Measurements from ENCODE around the gene RNF41.

The RNF41 gene

DNA sequence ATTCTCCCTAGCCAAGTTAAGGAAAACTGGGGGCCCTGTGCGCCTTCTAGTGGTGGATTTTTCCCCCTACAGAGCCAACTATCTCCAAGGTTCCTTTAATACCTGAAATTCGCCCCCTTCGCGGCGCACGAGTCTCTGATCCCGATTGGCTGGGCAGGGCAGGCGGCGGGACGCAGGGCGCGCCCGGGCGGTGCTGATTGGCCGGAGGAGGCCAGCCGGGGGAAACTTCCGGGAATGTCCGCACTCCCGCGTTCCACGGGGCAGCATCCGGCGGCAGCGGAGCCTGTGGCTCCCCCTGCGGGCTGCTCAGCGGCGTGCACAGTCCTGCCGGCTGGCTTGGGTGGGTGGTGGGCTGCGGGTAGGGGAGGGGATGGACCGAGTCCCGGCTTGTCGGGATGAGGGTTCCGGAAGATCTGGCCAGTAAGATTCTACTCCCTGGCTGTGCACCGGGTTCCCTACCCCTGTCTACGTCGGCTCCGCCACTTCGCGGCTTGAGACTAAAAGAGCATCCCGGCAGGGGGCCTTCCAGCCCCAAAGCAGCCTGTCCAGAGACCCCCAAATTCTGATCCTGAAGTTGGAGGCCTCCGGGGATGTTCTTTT, 2.5 kb upstream of the RNF41 start, which contains the start of gene NABP2:
Gene NABP2 (plus strand): TSS at position 241 of the 600 bp plus-strand sequence. CDS start 515 bp downstream, outside the sequence.
- peak within 1 kb of the TSS; percentile 85 for H3K4me3 ChIP-seq (ENCODE audit: low read length)
- H3K9me3 ChIP-seq (replicated peaks; ENCODE audit: low read length): no peaks in the 10 kb centered on the region
- no peaks in the 10 kb centered on the region for H3K36me3 ChIP-seq (ENCODE audit: insufficient read depth, low read length)
- no peaks in the 10 kb centered on the region for H3K27me3 ChIP-seq (ENCODE audit: control insufficient read depth, insufficient read depth, low read length)
- H3K9ac ChIP-seq (ENCODE audit: low read depth, low read length): peak within 1 kb of the TSS; percentile 87
- peak within 1 kb of the TSS; percentile 92 for H3K4me2 ChIP-seq (ENCODE audit: low read length)
- peaks cover 26% of the 10 kb centered on the region for H3K4me1 ChIP-seq (ENCODE audit: control insufficient read depth, insufficient read depth, low read length)

DNA sequence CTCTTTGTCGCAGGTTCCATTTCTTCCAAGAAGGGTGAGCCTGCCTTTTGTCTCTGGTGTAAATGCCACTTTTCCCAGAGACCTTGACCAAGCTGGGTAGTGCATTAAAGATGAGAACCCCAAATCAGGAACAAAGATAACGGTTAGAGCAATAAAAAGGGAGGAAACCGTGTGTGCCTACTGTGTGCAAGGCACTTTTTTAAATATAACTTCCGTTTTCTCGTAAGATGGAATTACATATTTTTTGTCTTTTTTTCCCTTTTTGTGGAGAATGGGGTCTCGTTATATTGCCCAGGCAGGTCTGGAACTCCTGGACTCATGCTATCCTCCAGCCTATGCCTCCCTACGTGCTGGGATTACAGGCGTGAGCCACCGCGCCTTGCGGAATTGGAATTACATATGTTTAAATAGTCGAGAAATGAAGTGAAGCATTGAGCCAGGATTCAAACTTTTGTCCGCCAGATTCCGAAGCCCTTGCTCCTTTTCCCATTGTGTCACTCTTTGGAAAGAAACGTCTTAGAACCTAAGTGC, 1.9 kb upstream of the RNF41 start:
- Histone ChIP-seq H3K4me3 (ENCODE audit: low read length) (peak overlapping the region; percentile 63), H3K4me2 (ENCODE audit: low read length) (peak overlapping the region; percentile 78), H3K9me3 (replicated peaks; ENCODE audit: low read length) (no peaks in the 10 kb centered on the region), H3K9ac (ENCODE audit: low read depth, low read length) (peak overlapping the region; percentile 51), H3K27me3 (ENCODE audit: control insufficient read depth, insufficient read depth, low read length) (no peaks in the 10 kb centered on the region), H3K4me1 (ENCODE audit: control insufficient read depth, insufficient read depth, low read length) (peaks cover 26% of the 10 kb centered on the region), H3K36me3 (ENCODE audit: insufficient read depth, low read length) (no peaks in the 10 kb centered on the region)

DNA sequence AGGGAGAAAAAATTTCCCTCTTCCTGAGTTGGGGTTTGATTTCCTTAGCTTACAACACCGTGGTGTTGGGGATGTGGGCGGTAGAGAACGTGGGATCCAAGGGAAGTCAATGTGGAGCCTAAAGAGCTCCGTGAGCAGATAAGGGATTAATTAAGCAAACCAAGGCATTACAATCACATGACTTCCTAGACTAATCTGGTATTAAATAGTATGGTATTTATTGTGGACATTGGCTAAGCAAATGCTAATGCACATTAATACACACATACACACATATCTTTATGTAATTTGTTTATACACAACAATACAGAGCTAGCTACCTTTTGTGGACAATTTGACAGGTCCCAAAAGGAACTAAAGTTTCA, 791 bp upstream of the RNF41 start:
- Histone ChIP-seq H3K4me3 (ENCODE audit: low read length) (peak overlapping the region; percentile 79), H3K4me1 (ENCODE audit: control insufficient read depth, insufficient read depth, low read length) (peaks cover 26% of the 10 kb centered on the region), H3K27me3 (ENCODE audit: control insufficient read depth, insufficient read depth, low read length) (no peaks in the 10 kb centered on the region), H3K9ac (ENCODE audit: low read depth, low read length) (peak overlapping the region; percentile 88), H3K9me3 (replicated peaks; ENCODE audit: low read length) (no peaks in the 10 kb centered on the region), H3K36me3 (ENCODE audit: insufficient read depth, low read length) (no peaks in the 10 kb centered on the region), H3K4me2 (ENCODE audit: low read length) (peak overlapping the region; percentile 85)

DNA sequence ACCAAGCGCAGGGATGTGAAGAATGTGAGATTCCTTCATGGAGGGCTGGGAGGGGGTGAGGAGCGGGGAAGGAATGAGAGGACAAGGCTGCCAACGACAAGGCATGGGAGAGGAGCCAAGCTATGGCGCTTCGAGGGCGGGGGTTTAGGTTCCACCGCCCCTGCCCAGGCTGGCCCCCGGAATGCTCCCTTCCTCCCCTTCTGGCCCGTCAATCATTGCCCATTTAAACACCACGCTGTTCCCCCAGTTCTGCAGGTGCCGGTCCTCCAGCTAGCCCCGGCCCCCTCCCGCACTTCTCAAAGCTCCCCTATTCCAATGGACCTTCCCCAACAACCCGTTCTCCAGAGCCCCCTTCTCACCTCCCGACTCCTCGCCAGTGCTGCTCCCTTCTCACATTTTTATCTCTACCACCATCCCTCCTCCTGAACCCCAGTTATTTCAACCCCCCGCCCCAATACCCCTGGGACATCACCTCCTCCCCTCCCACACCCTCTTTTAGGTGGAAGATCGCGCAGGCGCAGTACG, 428 bp downstream of the RNF41 start:
- Histone ChIP-seq H3K4me1 (ENCODE audit: control insufficient read depth, insufficient read depth, low read length) (peaks cover 26% of the 10 kb centered on the region), H3K36me3 (ENCODE audit: insufficient read depth, low read length) (peaks cover 4% of the 10 kb centered on the region)

DNA sequence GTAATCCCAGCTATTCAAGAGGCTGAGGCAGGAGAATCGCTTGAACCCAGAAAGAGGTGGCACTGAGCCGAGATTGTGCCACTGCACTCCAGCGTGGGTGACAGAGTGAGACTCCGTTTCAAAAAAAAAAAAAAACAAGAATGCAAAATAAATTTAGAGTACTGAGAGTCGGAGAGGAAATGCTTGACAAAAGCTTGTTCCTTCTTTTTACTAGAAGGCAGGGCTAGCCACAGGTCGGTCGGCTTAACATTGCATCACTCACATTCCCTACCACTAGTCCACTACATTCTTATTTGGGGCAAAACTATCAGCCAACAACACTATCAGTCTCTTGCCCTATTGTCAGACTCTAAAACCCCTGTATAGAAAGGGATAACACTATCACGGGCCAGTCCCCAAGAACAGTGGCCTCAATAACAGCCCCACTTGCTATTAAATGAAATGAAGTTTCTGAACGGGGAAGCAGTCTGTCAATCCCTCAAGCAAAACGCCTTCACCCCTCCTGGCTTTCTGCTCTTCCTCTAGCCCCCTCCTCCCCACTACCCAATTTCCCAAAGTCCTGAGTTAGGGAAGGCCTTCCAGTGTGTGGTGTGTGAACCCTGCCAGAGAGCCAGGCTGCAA, 1.0 kb downstream of the RNF41 start:
- Histone ChIP-seq H3K4me2 (ENCODE audit: low read length) (peak overlapping the region; percentile 85), H3K9me3 (replicated peaks; ENCODE audit: low read length) (no peaks in the 10 kb centered on the region), H3K9ac (ENCODE audit: low read depth, low read length) (peak overlapping the region; percentile 88), H3K4me3 (ENCODE audit: low read length) (peak overlapping the region; percentile 79), H3K36me3 (ENCODE audit: insufficient read depth, low read length) (peaks cover 8% of the 10 kb centered on the region), H3K27me3 (ENCODE audit: control insufficient read depth, insufficient read depth, low read length) (no peaks in the 10 kb centered on the region), H3K4me1 (ENCODE audit: control insufficient read depth, insufficient read depth, low read length) (peaks cover 26% of the 10 kb centered on the region)

More for the DNA sequence above, 428 bp downstream of the RNF41 start:
- Histone ChIP-seq H3K4me2 (ENCODE audit: low read length) (peak overlapping the region; percentile 85), H3K4me3 (ENCODE audit: low read length) (peak overlapping the region; percentile 79), H3K9ac (ENCODE audit: low read depth, low read length) (peak overlapping the region; percentile 88), H3K9me3 (replicated peaks; ENCODE audit: low read length) (no peaks in the 10 kb centered on the region), H3K27me3 (ENCODE audit: control insufficient read depth, insufficient read depth, low read length) (no peaks in the 10 kb centered on the region)

DNA sequence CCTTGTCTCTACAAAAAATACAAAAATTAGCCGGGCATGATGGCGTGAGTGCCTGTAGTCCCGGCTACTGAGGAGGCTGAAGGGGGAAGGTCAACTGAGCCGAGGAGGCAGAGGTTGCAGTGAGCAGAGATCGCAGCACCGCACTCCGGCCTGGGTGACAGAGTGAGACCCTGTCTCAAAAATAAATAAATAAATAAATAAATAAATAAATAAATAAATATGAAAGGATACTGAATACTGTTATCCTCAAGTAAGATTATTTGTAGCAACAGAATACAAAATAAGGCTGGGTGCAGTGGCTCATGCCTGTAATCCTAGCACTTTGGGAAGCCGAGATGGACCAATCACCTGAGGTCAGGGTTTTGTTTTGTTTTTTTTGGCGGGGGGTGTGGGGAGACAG, 1.9 kb downstream of the RNF41 start:
- Histone ChIP-seq H3K4me3 (ENCODE audit: low read length) (no peak overlapping the region), H3K9ac (ENCODE audit: low read depth, low read length) (no peak overlapping the region)

DNA sequence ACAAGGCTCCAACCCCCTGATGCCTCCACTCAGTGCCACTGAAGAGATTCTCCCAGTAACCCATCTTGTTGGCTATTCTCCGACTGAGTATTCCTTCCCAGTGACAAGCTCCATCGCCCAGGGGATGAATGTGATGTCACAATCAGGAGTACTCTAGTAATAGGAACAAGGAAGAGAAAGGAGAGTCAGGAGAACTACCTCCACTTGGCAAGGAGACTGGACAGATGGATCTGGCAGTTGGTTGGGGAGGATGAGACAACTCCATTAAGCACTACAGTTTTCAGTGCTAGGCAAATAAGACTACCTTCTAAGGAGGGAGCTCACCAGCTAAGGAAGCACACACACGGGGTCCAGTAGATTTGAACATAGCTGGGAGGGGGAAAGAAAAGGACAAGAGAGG, 5.3 kb downstream of the RNF41 start:
- H3K4me1 ChIP-seq (ENCODE audit: control insufficient read depth, insufficient read depth, low read length): peaks cover 3% of the 10 kb centered on the region
- no peak overlapping the region for H3K4me3 ChIP-seq (ENCODE audit: low read length)
- H3K36me3 ChIP-seq (ENCODE audit: insufficient read depth, low read length): peaks cover 39% of the 10 kb centered on the region
- H3K9ac ChIP-seq (ENCODE audit: low read depth, low read length): no peak overlapping the region
- no peak overlapping the region for H3K4me2 ChIP-seq (ENCODE audit: low read length)
- no peaks in the 10 kb centered on the region for H3K9me3 ChIP-seq (replicated peaks; ENCODE audit: low read length)
- H3K27me3 ChIP-seq (ENCODE audit: control insufficient read depth, insufficient read depth, low read length): no peaks in the 10 kb centered on the region

More for the DNA sequence above, 1.9 kb downstream of the RNF41 start:
- Histone ChIP-seq H3K36me3 (ENCODE audit: insufficient read depth, low read length) (peaks cover 13% of the 10 kb centered on the region), H3K4me2 (ENCODE audit: low read length) (peak overlapping the region; percentile 38), H3K4me1 (ENCODE audit: control insufficient read depth, insufficient read depth, low read length) (peaks cover 20% of the 10 kb centered on the region), H3K27me3 (ENCODE audit: control insufficient read depth, insufficient read depth, low read length) (no peaks in the 10 kb centered on the region), H3K9me3 (replicated peaks; ENCODE audit: low read length) (no peaks in the 10 kb centered on the region)

DNA sequence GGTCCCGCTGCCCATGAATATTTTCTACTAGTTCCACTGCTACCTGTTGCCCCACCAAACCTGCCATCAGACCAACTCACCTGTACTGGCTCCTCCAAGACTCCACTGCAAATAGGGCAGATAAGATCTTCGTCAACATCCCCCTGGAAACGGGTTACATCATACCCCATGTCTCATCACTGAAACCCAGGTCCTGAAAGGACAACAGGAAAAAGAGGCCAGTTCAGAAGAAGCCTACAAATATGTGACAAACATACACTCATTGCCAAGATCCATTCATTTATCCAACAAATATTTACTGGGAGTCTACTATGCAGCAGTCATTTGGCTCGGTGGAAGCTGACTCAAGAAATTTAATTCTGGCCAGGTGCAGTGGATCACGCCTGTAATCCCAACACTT, 7.8 kb downstream of the RNF41 start:
- Histone ChIP-seq H3K4me2 (ENCODE audit: low read length) (no peak overlapping the region), H3K36me3 (ENCODE audit: insufficient read depth, low read length) (peaks cover 53% of the 10 kb centered on the region), H3K4me1 (ENCODE audit: control insufficient read depth, insufficient read depth, low read length) (no peaks in the 10 kb centered on the region), H3K9ac (ENCODE audit: low read depth, low read length) (no peak overlapping the region), H3K4me3 (ENCODE audit: low read length) (no peak overlapping the region), H3K9me3 (replicated peaks; ENCODE audit: low read length) (no peaks in the 10 kb centered on the region), H3K27me3 (ENCODE audit: control insufficient read depth, insufficient read depth, low read length) (no peaks in the 10 kb centered on the region)

DNA sequence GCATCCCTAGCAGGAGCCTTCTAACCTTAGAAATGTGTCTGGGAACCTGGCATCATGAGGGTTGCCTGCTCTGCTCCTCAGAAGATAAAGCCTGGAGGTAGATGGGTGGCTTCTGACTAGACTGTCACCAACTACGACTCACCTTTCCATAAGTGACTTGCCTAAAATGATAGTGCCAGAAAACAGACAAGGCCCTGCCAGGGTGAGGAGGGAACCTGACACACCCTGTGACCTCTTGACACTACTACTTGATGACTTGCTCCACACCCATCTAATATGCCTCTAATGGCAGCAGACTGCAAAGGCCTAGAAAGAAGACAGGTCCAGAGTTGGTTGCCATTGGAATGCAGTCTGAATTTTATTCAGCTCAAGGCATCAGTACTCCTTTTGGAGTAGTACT, 9.4 kb downstream of the RNF41 start:
- H3K4me3 ChIP-seq (ENCODE audit: low read length): no peak overlapping the region
- H3K27me3 ChIP-seq (ENCODE audit: control insufficient read depth, insufficient read depth, low read length): no peaks in the 10 kb centered on the region
- H3K9ac ChIP-seq (ENCODE audit: low read depth, low read length): no peak overlapping the region
- peaks cover 63% of the 10 kb centered on the region for H3K36me3 ChIP-seq (ENCODE audit: insufficient read depth, low read length)
- no peak overlapping the region for H3K4me2 ChIP-seq (ENCODE audit: low read length)
- H3K4me1 ChIP-seq (ENCODE audit: control insufficient read depth, insufficient read depth, low read length): peaks cover 2% of the 10 kb centered on the region
- no peaks in the 10 kb centered on the region for H3K9me3 ChIP-seq (replicated peaks; ENCODE audit: low read length)

DNA sequence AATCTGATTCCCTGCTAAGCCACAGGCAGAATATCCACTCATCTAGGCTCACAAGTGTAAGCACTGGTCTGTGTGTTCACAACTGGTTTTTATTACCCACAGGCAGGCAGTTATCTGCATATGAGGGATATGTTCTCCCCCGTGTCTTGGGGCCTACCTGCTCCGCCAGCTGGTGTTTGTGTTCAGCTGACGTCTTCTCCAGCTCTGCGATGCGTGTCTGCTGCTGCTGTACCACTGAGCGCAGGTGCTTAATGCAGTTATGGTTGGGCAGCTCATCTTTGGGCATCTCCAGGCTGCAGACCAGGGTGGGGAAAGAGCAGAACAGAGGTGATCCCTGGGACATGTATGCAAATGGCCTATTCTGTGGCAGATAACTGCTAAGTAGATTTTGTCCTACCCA, 13.7 kb downstream of the RNF41 start:
- Histone ChIP-seq H3K4me2 (ENCODE audit: low read length) (no peak overlapping the region), H3K9ac (ENCODE audit: low read depth, low read length) (no peak overlapping the region), H3K36me3 (ENCODE audit: insufficient read depth, low read length) (peaks cover 70% of the 10 kb centered on the region), H3K4me3 (ENCODE audit: low read length) (no peak overlapping the region), H3K27me3 (ENCODE audit: control insufficient read depth, insufficient read depth, low read length) (no peaks in the 10 kb centered on the region), H3K9me3 (replicated peaks; ENCODE audit: low read length) (no peaks in the 10 kb centered on the region), H3K4me1 (ENCODE audit: control insufficient read depth, insufficient read depth, low read length) (peaks cover 13% of the 10 kb centered on the region)

DNA sequence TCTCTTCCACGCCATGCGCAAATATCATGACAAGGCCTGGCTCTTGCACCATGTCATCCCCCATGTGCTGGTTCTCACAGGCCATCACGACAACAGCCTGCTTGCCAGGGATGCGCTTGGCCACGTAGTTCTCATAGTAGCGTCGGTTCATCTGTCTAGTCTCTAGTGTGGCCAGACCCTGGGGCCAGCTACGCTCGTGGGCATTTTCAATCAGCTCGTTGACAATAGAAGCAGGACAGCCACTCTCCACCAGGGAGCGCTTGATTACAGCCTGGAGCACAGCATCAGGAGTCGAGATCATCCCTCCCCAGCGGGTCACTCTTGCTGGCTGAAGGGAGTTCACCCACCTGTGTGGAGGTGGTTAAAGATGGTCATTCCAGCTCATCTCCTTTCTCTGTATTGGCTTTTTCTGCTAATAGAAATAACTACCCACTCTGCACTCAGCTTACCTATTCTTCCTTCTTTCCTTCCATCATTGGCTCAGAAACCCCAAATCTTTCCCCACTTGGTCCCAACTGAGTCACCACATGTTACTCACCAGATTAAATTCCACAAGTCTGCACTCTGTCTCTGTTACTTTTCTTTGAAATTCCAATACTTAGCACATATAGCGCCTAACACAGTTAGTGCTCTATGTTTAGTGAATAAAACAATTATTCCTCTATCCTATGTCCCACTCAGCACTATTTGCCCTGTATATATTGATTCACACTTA, 15.1 kb downstream of the RNF41 start:
- H3K36me3 ChIP-seq (ENCODE audit: insufficient read depth, low read length): peaks cover 59% of the 10 kb centered on the region
- peaks cover 13% of the 10 kb centered on the region for H3K4me1 ChIP-seq (ENCODE audit: control insufficient read depth, insufficient read depth, low read length)
- H3K9ac ChIP-seq (ENCODE audit: low read depth, low read length): no peak overlapping the region
- no peak overlapping the region for H3K4me2 ChIP-seq (ENCODE audit: low read length)
- H3K4me3 ChIP-seq (ENCODE audit: low read length): no peak overlapping the region
- no peaks in the 10 kb centered on the region for H3K27me3 ChIP-seq (ENCODE audit: control insufficient read depth, insufficient read depth, low read length)
- H3K9me3 ChIP-seq (replicated peaks; ENCODE audit: low read length): no peaks in the 10 kb centered on the region

Measured in skeletal muscle satellite cell (primary cell).